Smooth muscle cell (in vitro differentiated cells): ENCODE data around the gene ABLIM3. TPM values are rescaled to one million over a fixed set of nuclear protein-coding genes. Genes with fewer than 3 reads are reported as not detected.

Experiments used
- DNase-seq: peaks from one replicate; lab custom pipeline; 2025; ENCODE audit not compliant: unreplicated experiment; lab: John Stamatoyannopoulos, UW
- H2AFZ ChIP-seq: fragments of 200-600 bp; sonication (generic); 2 replicates; pipeline ENCODE4 v1.6.0; 2016; ENCODE audit warnings: antibody characterized with exemption, low read depth, mild to moderate bottlenecking
- H3F3A ChIP-seq: fragments of 200-600 bp; sonication (generic); 2 replicates; pipeline ENCODE4 v1.6.0; 2017; ENCODE audit warnings: antibody characterized with exemption, low read depth
- H3K27ac ChIP-seq: fragments of 200-600 bp; sonication (generic); 2 replicates; pipeline ENCODE4 v1.5.1; 2016; ENCODE audit warnings: low read depth, mild to moderate bottlenecking
- H3K27me3 ChIP-seq: fragments of 200-600 bp; sonication (generic); 2 replicates; pipeline ENCODE4 v1.6.1; 2016; ENCODE audit warnings: low read depth, mild to moderate bottlenecking
- H3K36me3 ChIP-seq: fragments of 200-600 bp; sonication (generic); 2 replicates; pipeline ENCODE4 v1.5.1; 2016; ENCODE audit warnings: low read depth
- H3K4me1 ChIP-seq: fragments of 200-600 bp; sonication (generic); 2 replicates; pipeline ENCODE4 v1.5.1; 2016; ENCODE audit warnings: low read depth
- H3K4me2 ChIP-seq: fragments of 200-600 bp; sonication (generic); 2 replicates; pipeline ENCODE4 v1.6.0; 2016; ENCODE audit warnings: mild to moderate bottlenecking
- H3K4me3 ChIP-seq: fragments of 200-600 bp; sonication (generic); 2 replicates; pipeline ENCODE4 v1.5.1; 2016; ENCODE audit warnings: mild to moderate bottlenecking
- H3K79me2 ChIP-seq: fragments of 200-600 bp; sonication (generic); 2 replicates; pipeline ENCODE4 v1.6.0; 2016; ENCODE audit warnings: low read depth, mild to moderate bottlenecking
- H3K9ac ChIP-seq: fragments of 200-600 bp; sonication (generic); 2 replicates; pipeline ENCODE4 v1.6.0; 2016; ENCODE audit warnings: low read depth
- H3K9me3 ChIP-seq: fragments of 200-600 bp; sonication (generic); replicated peaks from 2 replicates; pipeline ENCODE4 v1.5.1; 2016; ENCODE audit warnings: low read depth
- H4K20me1 ChIP-seq: fragments of 200-600 bp; sonication (generic); 2 replicates; pipeline ENCODE4 v1.6.0; 2016; ENCODE audit warnings: low read depth
- WGBS: methylation state at CpG from one replicate; pipeline ENCODE4 v1.1.7; 2016; ENCODE audit warnings: low lambda C conversion rate; 5-methylcytosine and 5-hydroxymethylcytosine counted together
- polyA plus RNA-seq: library from polyadenylated mRNA; unstranded; fragments of >200 nt; fragmentation: Nextera tagmentation; extraction: Ambion mirVana; gene quantifications from 2 replicates; pipeline ENCODE4 v1.2.1, GENCODE V29; 2016
- total RNA-seq: library from RNA; depleted of rRNA; stranded (reverse); fragments of >200 nt; gene quantifications from 2 replicates; pipeline ENCODE4 v1.2.3, GENCODE V29; 2014
- TF ChIP-seq, protein P1 (sequence below): fragments of 200-600 bp; sonication (generic); IDR thresholded peaks from 2 replicates; pipeline ENCODE4 v1.5.1; 2017; ENCODE audit warnings: borderline replicate concordance, mild to moderate bottlenecking, antibody characterized with exemption; ENCODE audit not compliant: insufficient read depth, poor library complexity, severe bottlenecking

ABLIM3 gene
- total and polyA plus RNA-seq, 2 experiments from 2014 or later, result 2.6 to 6.8 TPM

- Histone ChIP-seq H3K36me3 (no peaks in the 10 kb centered on the region), H3K9ac (no peak overlapping the region), H3F3A (peaks cover 14% of the 10 kb centered on the region), H3K27ac (no peak overlapping the region), H3K4me1 (peaks cover 4% of the 10 kb centered on the region), H3K4me2 (no peak overlapping the region), H4K20me1 (no peaks in the 10 kb centered on the region), H3K9me3 (no peaks in the 10 kb centered on the region), H2AFZ (no peak overlapping the region), H3K4me3 (no peak overlapping the region), H3K27me3 (no peaks in the 10 kb centered on the region), H3K79me2 (no peaks in the 10 kb centered on the region)
- no peak for DNase-seq
- WGBS, result 85% methylated on average over 1 of the region's 1 CpG
- TF ChIP-seq, protein P1, sequence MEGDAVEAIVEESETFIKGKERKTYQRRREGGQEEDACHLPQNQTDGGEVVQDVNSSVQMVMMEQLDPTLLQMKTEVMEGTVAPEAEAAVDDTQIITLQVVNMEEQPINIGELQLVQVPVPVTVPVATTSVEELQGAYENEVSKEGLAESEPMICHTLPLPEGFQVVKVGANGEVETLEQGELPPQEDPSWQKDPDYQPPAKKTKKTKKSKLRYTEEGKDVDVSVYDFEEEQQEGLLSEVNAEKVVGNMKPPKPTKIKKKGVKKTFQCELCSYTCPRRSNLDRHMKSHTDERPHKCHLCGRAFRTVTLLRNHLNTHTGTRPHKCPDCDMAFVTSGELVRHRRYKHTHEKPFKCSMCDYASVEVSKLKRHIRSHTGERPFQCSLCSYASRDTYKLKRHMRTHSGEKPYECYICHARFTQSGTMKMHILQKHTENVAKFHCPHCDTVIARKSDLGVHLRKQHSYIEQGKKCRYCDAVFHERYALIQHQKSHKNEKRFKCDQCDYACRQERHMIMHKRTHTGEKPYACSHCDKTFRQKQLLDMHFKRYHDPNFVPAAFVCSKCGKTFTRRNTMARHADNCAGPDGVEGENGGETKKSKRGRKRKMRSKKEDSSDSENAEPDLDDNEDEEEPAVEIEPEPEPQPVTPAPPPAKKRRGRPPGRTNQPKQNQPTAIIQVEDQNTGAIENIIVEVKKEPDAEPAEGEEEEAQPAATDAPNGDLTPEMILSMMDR, result no peak
Measured at GRCh38 chr5:149132474-149132873, 8.8 kb upstream of the ABLIM3 start.

DNA sequence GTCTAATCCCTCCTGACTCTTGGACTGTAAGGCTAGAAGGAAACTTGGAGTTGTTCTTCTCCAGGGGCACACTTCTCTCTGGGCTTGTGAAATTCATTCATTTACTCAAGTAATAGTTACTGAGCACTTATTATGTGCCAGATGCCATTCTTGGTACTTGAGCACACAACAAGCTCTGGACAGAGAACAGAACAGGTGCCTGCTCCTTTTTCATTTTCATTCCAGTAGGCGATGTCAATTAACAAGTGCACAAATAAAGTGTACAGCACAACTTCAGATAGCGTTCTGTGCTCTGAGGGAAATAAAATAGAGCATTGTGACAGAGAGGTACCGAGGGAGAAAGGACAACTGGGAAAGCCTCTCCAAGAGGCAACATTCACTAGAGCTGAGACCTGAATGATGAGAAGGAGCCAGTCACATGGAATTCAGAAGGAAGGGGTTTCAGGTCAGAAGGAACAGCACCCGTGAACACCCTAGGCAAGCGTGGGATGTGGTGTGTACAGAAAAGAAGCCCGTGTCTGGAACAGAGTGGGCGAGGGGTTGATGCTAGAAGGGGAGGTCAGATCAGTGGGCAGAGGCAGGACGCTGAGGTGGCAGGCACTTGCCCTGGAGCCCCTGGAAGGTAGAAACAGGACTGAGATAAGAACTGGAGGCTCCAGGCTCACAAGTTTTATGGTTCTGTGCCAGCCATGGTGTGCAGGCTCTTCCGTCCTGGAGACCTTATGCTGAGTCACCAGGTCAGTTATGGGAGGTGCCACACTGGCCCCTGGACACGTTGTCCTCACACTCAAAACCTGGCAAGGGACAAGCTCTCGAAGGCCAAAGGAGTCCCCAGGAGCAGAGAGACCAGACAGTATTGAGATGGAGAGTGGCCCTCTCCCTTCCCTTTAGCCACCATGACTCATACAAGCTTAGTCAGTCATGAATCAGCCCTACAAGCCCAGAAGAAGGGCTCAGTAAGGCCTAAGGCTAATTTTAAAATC is 7.2 kb upstream of the ABLIM3 start:
- TF ChIP-seq, protein P1, result no peak
- no peak for DNase-seq
- Histone ChIP-seq H3K9me3 (no peaks in the 10 kb centered on the region), H2AFZ (no peak overlapping the region), H3K27ac (peak overlapping the region; percentile 96), H3K4me3 (no peak overlapping the region), H3K4me2 (peak overlapping the region; percentile 32), H3K4me1 (peaks cover 4% of the 10 kb centered on the region), H3F3A (peaks cover 14% of the 10 kb centered on the region), H4K20me1 (no peaks in the 10 kb centered on the region), H3K9ac (peak overlapping the region; percentile 57), H3K27me3 (no peaks in the 10 kb centered on the region), H3K36me3 (no peaks in the 10 kb centered on the region), H3K79me2 (no peaks in the 10 kb centered on the region)
- WGBS, result 53% methylated on average over 11 of the region's 11 CpGs

GRCh38 chr5:149134778-149135500 is 6.4 kb upstream of the ABLIM3 start:
- TF ChIP-seq, protein P1, result no peak
- Histone ChIP-seq H3K4me1 (peaks cover 4% of the 10 kb centered on the region), H3F3A (peaks cover 14% of the 10 kb centered on the region), H3K4me2 (peak overlapping the region; percentile 64), H3K9ac (peak overlapping the region; percentile 54), H3K27me3 (no peaks in the 10 kb centered on the region), H3K27ac (peak overlapping the region; percentile 96), H4K20me1 (no peaks in the 10 kb centered on the region), H2AFZ (peak overlapping the region; percentile 46), H3K9me3 (no peaks in the 10 kb centered on the region), H3K79me2 (no peaks in the 10 kb centered on the region), H3K4me3 (no peak overlapping the region), H3K36me3 (no peaks in the 10 kb centered on the region)
- 40% methylated on average over 6 of the region's 6 CpGs for WGBS
- no peak for DNase-seq
